Embryonic facial prominence (tissue), 1 donor: Measurements from ENCODE around the gene TMEM150C.

Source experiments
- DNase-seq: peaks from one replicate; pipeline ENCODE4 v3.0.0-alpha.2; 2016; ENCODE audit errors: extremely low spot score

TMEM150C gene

DNA sequence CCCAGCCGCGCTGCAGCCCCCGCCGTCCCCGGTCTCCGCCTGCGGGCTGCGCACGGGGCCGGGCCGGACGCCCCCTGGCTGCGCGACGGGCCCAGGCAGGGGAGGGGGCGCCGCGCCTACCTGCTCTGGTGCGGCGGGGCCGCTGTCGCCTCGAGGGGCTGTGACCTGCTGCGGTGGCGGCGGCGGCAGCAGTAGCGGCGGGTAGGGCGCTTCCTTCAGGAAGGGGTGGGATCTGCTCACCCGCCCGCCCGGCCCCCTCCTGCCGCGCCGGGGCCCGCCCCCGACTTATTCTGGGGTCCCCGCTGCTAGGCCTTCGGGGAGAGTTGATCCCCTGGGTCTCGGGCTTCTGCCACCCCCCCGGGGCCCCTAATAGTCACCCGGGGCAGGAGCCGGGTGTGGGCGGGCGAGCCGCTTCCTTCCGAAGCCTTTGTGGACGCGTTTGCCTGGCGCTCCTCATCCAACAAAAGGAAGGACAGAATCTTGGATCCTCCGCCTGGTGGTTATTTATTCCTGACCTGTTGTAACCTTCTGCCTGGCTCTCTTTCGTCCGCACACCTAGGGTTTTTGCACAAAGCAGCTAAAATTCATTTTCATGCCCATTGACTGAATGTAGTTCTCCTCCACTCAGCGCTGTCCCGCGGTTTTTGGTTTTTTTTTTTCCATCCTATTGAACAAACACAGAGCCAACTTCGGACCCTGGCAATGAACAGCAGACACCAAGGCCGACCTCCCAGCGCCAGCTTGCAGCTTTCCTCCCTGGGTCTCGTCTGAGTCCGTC, at the start of gene TMEM150C:
Gene TMEM150C (minus strand): TSS at position 203 of the 778 bp plus-strand sequence. CDS start 57,331 bp downstream, outside the sequence.
- no peak for DNase-seq

DNA sequence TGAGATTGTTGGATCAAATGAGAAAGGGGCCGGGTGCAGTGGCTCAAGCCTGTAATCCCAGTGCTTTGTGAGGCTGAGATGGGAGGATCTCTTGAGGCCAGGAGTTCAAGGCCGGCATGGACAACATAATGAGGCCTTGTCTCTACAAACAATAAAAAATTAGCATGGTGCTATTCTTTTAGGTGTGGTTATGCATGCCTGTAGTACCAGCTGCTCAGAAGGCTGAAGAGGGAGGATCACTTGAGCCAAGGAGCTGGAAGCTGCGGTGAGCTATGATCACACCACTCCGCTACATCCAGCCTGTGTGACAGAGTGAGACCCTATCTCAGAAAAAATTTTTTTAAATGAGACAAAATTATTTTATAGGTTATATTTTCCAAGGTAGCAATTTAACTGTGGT, 49.7 kb upstream of the TMEM150C start:
- DNase-seq: no peak

DNA sequence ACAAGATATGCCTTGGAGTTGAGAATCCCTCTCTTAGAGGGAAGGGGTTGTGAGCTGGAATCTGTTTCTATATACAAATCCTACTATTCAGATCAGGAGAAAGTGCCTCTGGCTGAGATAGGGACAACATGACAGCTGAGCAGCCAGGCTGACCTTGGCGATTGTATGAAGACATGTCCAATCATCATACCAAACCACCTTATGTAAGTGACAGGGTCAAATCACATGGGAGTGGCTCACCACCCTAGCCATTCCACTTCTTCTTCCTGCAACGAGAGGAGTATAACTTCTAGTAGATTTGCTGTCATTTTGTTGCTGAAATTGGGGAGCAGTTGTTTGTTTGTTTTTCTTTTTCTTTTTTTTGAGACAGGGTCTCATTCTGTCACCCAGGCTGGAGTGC, 48.3 kb upstream of the TMEM150C start:
- no peak for DNase-seq

DNA sequence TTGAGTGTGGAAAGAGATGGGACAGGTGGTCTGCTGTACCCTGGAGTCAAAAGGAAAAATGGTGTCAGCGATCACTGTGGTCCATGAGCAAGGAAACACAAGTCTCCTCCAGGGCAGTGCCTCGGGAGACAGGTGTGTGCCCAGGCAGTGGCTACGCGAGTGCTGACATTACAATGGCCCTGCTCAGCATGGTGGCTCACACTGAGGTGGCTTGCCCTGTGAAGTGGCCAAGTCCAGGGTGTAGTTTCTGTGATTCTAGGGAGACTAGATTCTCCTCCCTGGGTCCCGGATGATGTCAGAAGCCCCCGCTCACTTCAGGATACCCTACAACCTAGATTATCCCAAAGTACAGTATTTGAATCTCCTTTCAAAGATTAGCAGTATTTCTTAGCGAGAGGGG, 44.8 kb upstream of the TMEM150C start:
- no peak for DNase-seq

DNA sequence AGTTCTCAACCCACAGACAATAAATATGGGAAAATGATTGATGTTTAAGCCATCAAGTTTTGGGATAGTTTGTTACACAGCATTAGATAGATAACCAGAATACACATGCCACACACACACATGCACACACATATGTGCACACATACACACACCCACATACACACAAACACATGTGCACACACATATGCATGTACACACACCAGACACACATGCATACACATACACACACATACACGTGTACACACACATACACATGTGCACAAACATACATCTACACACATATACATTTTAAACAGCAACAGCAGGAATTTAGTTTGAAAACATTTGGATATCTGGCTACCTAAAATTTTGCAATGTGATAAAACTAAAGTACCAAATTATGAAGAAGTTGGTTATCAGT, 42.7 kb upstream of the TMEM150C start:
- DNase-seq: no peak

DNA sequence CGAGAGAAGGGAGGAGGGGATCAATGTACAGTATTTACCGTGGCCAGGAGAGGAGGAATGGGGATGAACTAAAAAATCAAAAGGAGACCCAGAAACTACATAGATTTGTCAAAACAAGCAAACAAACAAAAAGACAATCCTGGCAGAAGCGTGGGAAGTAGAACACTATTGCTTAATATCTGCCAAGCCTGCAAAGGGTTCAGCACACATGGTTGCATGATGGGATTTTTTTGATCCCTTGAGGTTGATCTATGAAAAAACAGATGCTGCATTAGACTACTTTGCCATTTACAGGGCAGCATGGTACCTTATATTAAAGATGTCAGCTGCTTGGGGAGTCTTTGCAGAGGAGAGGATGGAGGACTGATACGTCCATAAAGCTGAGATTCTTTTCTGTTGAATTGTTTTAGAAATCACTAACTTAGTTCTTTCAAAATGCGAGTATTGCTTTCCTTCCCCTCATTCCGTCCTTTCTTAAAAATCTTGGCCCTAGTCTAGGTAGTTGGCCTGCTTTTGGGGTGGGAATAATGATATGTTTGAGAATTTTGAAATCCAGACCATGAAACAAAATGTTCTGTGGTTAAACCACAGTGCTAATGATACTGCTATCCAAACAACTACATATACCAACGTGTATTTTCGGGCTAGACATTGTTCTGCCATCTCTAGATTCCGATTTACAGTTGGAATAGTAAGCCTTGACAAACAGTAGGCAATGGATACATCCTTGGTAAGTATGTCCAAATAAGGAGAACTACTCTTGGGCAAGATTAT, 39.6 kb upstream of the TMEM150C start:
- DNase-seq: no peak

DNA sequence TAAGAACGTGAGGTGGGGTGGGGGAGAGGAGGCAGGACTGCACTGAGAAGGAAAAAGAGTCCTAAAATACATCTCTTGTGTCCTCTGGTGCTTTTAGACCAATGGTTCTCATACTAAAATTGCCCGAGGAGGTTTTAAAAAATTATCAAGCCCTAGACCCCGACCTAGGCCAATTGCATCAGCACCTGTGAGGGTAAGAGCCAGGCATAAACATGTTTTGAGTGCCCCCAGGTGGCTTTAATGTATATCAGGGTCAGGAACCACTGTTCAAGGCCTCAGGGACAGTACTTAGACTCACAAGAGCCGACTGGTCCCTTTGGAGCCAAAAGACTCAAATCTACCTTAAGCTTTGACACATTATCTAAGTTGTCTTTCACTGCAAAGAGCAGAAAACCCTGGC, 37.5 kb upstream of the TMEM150C start:
- no peak for DNase-seq

DNA sequence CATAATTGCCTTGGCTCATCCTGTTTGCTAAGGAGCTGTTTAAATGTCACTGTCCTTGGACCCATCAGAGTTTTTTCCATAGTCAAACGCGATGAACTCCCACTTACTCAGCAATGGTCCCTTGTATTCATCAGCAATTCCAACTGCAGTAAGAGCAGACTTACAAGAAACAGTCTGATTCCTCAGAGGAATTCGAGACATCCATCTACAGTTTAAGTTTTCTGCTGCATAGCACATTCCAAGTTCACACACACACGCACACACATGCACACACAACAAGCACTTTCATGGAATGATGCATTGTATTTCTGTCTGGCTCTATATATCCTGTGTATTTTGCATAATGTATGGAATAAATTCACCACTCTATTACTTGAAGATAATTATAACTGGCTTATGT, 32.7 kb upstream of the TMEM150C start:
- DNase-seq: no peak

DNA sequence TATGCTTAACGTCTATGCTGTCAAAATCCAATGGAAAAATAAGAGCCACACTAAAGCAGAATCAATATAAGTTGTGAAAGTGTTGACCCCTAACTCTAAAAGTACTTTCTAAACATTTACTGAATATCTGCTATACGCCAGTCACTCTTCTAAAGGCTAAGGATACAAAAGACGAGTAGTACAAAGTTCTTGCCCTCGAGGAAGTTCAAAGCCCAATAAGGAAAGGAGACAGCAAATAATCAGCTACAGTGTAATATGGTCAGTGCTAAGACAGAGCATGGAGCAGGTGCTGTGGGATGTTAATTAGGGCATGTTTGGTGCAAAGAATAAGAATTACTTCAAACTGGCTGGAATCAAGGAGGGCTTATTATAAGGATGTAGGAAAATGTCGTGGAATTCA, 31.6 kb upstream of the TMEM150C start:
- no peak for DNase-seq

DNA sequence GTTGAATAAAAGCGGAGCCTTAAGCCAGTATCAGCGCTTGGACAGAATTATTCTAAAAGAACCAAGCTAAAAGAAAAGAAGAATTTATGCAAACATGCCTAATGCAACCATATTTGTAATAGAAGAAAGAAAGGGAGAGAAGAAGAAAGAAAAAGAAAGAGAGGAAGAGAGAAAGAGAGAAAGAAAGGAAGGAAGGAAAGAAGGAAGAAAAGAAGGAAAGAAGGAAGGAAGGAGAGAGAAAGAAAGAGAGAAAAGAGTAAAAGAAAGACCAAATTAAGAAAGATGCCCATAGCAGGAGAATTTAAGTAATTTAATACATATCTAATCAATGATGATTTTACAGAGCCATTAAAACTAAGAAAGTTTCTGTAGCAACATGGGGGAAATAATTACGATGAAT, 30.9 kb upstream of the TMEM150C start:
- no peak for DNase-seq

DNA sequence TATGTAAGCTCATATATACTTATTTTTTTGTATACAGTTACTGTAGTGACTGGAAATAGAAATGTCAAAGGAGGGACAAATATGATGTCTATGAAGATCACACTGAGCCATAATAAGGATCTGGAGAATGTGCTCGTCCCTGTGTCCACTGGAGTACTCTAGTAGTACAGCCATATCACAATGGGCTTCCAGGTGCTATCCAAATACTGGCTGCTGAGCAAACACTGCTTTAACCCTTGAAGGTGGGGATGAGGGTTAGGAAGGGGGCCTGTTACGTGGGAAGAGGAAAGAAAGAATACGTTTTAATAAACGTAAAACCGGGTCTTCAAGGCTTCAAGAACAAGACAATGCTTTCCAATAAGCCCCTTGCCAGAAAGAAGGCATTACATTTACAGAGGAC, 29.8 kb upstream of the TMEM150C start:
- no peak for DNase-seq

DNA sequence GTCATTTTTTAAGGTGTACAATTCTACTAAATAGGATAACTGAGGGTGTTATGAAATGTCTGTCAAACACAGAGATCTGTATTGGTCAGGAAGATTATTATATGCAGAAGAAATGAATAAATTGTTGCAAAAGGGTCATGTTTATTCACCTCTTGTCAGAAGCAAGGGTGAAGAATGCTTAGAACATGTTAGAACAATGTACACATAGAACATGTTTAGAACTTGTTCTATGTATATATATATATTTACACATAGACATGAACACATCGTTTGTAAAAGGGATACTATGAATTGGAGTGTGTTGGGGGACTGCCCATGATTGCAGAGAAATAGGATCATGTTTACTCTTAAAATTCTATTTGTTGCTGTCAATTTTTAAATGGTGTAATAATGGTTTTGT, 28.0 kb upstream of the TMEM150C start:
- no peak for DNase-seq

DNA sequence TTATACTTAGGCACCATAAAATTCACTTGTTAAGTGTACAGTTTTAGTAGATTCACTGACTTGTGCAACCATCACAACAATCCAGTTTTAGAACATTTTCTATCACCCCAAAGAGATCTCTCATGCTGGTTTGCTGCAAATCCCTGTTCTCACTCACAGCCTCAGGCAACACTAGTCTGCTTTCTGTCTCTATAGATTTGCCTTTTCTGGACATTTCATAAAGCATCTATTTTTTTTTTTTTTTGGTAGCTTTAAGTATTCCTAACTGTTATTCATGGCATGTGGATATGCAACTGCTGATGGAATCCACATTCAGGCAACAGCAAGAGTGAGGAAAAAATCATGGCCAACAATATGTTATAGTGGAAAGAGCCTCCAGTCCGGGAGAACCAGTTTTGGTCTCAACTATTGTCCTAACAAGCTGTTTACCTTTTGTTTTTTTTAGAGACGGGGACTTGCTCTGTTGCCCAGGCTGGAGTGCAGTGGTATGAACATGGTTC, 27.0 kb upstream of the TMEM150C start:
- DNase-seq: no peak

DNA sequence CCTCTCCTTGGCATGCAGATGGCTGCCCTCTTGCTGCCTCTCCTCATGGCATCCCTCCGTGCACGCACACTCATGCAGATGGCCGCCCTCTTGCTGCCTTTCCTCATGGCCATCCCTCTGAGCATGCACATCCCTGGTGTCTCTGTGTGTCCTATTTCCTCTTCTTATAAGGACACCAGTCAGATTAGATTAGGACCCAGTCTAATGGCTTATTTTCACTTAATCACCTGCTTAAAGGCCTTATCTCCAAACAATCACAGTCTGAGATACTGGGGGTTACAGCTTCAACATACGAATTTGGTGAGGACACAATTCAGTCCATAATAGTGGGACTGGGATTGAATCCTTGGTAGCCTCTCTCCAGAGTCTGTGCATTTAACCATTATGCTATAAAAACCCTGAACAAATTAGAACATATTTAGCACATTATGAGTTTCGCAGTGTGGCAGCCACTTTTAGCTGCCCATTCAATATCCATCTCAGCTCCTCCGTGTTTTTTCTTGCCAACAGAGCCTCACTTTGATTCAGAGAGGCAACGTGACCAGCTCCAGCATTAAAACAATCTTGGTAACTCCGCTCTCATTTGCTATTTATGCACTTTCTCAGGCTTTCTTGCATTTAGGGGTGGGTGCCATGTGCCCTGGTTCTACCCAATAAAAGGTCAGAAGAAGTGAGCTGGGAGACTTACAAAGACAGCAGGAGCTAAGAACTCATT, 26.2 kb upstream of the TMEM150C start:
- no peak for DNase-seq

DNA sequence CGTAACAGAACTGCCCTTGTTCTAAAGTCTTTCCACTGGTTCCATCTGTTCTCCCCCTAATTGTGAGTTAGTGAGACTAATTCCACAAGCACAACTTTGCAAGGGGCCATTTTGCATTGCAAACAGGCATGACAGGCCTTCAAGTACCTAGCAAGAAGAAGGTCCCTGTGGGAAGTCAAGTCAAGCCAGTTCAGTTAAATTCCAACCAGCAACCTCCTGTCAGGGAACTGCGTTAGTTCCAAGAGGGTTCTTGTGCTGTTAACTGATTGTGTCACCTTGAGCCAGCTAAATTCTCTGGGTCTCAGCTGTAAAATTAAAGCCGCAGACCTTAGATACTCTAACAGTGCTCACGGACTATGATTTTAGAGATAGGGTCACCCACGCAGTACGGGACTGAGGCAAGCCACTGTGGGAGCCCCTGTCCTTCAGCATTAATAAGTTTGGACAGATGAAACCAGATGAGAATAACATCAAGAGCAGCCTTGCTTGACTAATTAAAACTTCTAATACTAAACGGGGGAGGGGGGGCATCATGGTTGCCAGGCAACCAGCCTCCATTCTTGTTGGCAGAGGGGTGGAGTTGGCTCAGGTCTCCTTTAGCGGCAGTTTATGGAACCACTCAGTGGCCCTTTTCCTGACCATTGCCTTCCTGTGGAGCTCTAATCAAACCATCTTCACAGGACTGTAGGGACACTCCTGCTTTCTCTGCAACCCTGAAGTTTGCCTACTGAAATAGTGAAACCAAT, 24.1 kb upstream of the TMEM150C start:
- no peak for DNase-seq

DNA sequence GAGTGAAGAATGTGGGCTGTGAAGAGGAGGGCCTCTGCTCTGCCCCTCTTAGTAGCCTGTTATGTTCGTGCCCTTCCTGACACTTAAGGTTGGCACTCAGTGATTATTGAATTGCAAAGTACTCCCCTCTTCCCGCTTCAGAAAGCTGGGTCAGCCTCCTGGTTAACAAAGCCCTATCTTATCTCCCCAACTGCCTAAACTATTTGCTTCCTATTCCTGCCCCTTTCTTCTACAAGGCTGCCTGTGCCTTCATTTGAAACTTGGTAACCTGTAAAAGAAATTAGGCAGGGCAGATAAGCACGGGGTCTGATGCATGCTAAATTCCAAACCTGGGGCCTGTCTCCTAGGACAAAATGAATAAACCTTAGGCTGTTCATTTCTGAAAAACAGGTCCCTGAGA, 23.1 kb upstream of the TMEM150C start:
- DNase-seq: no peak

DNA sequence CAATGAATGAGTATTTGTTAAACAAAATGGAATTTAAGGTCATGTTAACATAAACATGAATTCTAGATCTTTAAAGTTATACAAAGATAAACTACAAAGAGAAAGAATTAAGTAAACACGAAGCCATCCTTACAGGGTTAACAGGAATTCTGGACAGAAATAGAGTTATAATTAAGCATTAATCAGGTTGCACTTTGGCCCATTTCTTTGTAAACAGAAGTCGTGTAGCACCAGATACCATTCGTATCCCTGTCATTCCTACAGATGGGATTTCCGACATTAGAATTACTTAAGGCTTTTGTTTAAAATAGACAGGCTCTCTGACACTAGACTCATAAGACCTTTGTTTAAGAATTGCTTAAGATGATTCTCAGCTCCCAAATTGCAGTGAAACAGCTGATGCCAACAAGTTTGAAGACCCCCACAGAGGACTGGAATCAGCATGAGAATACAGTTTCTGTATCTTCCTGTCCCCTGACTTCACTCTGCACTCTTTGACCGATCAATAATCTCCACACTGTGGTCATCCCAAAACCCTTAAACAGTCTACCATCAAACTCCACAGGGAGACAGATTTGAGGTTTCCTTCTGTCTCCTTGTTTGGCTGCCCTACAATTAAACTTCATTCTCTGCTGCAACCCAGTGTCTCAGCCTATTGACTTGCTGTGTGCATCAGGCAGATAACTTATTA, 22.3 kb upstream of the TMEM150C start:
- no peak for DNase-seq

DNA sequence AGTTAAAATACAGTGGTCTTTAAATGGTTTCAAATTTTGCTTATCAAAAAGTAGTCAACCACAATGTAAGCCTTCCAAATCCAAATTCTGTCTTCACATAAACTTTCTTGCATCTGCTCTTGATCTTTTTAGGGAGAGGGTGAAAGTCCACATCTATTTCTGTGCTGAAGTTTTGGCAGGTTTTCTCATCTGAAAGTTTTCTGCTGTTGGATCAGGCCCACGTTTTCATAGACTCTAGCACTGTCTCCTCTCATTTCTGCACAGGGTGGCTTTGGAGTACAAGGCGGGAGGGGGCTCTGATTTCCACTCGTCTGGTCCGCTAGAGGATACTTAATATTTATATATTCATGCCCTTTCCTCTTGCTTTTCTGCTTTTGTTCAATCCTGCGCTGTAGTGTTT, 18.1 kb upstream of the TMEM150C start:
- no peak for DNase-seq

DNA sequence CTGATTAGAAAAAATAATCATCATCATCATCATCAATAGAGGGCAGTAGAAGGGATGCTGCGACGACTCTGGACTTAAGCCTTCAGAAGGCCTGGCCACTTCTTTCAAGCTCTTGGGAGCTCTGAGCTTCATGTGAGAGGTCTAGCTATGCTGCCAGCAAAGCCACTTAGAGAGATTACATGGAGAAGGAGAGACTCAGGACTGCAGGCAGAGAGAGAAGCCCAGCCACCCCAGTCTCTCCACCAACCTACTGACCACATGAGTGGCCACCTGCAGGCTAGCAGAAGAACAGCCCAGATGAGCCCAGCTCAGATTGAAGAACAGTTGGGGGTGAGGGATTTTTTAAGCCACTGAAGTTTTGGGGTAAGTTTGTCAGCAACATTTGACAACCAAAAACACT, 17.1 kb upstream of the TMEM150C start:
- no peak for DNase-seq

DNA sequence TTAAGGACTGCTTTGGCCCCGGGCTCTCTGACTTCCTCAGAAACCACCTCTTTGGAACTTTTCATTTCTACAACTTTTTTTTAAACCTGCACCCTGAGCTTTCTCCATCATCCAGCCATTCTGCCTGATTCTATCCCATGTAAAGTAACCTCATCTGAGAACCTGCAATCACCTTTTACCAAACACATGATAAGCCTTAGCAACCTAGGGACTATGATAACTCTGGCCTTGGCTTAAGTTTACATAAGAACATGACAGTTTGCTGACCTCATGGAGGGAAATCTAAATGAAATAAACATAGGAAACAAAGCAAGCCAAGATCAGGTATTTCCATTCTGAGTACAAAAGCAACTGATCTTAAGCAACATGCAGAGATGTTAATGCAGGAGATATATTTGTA, 15.7 kb upstream of the TMEM150C start:
- DNase-seq: no peak

DNA sequence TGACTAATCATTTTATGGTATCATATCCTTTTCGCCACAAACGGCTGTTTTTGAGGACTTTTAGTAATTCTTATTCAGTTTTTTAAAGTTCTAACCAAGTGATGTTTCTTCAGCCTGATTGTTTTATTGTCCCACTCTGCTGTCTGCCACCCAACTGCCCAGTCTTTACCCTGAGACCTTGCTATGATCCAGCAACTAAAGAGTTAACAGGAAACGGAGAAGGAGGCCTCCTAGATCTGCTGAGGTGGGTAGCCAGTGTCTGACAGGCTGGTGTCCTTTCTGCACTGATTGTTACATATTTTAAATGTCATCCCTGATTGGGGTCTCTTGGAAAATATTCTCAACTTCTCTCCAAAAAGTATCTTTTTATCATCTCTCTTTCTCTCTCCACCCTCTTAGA, 7.9 kb upstream of the TMEM150C start:
- no peak for DNase-seq
